GM23338 (cell line): ENCODE measurements around the gene ATP23. TPM values are rescaled to one million over a fixed set of nuclear protein-coding genes. Genes with fewer than 3 reads are reported as not detected.
A peak's percentile ranks its signal among the peaks of the same experiment; 100 is the strongest.

ENCODE experiments used
- ATAC-seq: fragments of 200-7000 bp; cut with Tn5 transposase; 3 replicates; pipeline ENCODE4 v1.9.1; 2020
- DNase-seq: peaks from one replicate; pipeline ENCODE4 v3.0.0-alpha.2; 2015; ENCODE audit warnings: low spot score
- H2AFZ ChIP-seq: fragments of 200-600 bp; sonication (generic); 2 replicates; pipeline ENCODE4 v1.8.0; 2016; ENCODE audit warnings: antibody characterized with exemption, mild to moderate bottlenecking, moderate library complexity
- H3F3A ChIP-seq: fragments of 200-600 bp; sonication (generic); replicated peaks from 2 replicates; pipeline ENCODE4 v1.8.0; 2017; ENCODE audit warnings: antibody characterized with exemption, mixed run types, low read depth
- H3K27ac ChIP-seq: fragments of 200-600 bp; sonication (generic); 2 replicates; pipeline ENCODE4 v1.6.1; 2016; ENCODE audit warnings: low read depth
- H3K27me3 ChIP-seq: fragments of 200-600 bp; sonication (generic); 2 replicates; pipeline ENCODE4 v1.8.0; 2016; ENCODE audit warnings: mild to moderate bottlenecking, mixed run types, moderate library complexity; ENCODE audit not compliant: insufficient read depth
- H3K36me3 ChIP-seq: fragments of 200-600 bp; sonication (generic); 2 replicates; pipeline ENCODE4 v1.8.0; 2016; ENCODE audit warnings: mild to moderate bottlenecking; ENCODE audit not compliant: insufficient read depth
- H3K4me1 ChIP-seq: fragments of 200-600 bp; sonication (generic); 2 replicates; pipeline ENCODE4 v1.8.0; 2016; ENCODE audit warnings: mild to moderate bottlenecking, moderate library complexity; ENCODE audit not compliant: insufficient read depth
- H3K4me2 ChIP-seq: fragments of 200-600 bp; sonication (generic); 2 replicates; pipeline ENCODE4 v1.7.1; 2017; ENCODE audit warnings: mixed run types
- H3K4me3 ChIP-seq: fragments of 200-600 bp; sonication (generic); 2 replicates; pipeline ENCODE4 v1.6.1; 2016; ENCODE audit warnings: mixed run types
- H3K79me2 ChIP-seq: fragments of 200-600 bp; sonication (generic); replicated peaks from 2 replicates; pipeline ENCODE4 v1.8.0; 2017; ENCODE audit warnings: mild to moderate bottlenecking; ENCODE audit not compliant: insufficient read depth
- H3K9me2 ChIP-seq: fragments of 200-600 bp; sonication (generic); 2 replicates; pipeline ENCODE4 v1.8.0; 2017; ENCODE audit not compliant: insufficient read depth
- H4K20me1 ChIP-seq: fragments of 200-600 bp; sonication (generic); replicated peaks from 2 replicates; pipeline ENCODE4 v1.8.0; 2017; ENCODE audit warnings: mild to moderate bottlenecking; ENCODE audit not compliant: insufficient read depth
- H3K27ac Mint-ChIP-seq: 2 replicates; pipeline ENCODE4 v1.8.0; 2020; ENCODE audit warnings: inconsistent platforms, mild to moderate bottlenecking, moderate library complexity, mixed read lengths
- H3K27me3 Mint-ChIP-seq: 3 replicates; pipeline ENCODE4 v1.8.0; 2022; ENCODE audit warnings: low read depth, mild to moderate bottlenecking, moderate library complexity, mixed read lengths, inconsistent platforms; ENCODE audit not compliant: insufficient read depth, poor library complexity
- H3K36me3 Mint-ChIP-seq: 3 replicates; pipeline ENCODE4 v1.8.0; 2021; ENCODE audit warnings: low read depth, mild to moderate bottlenecking, inconsistent platforms, moderate library complexity, mixed read lengths
- H3K4me1 Mint-ChIP-seq: 3 replicates; pipeline ENCODE4 v1.8.0; 2020; ENCODE audit warnings: mild to moderate bottlenecking, inconsistent platforms, mixed read lengths
- H3K4me3 Mint-ChIP-seq: 3 replicates; pipeline ENCODE4 v1.8.0; 2021; ENCODE audit warnings: moderate library complexity, mild to moderate bottlenecking, inconsistent platforms, mixed read lengths
- H3K9me3 Mint-ChIP-seq: 3 replicates; pipeline ENCODE4 v1.8.0; 2020; ENCODE audit warnings: moderate library complexity, mild to moderate bottlenecking, inconsistent platforms, mixed read lengths
- CREB1 ChIP-seq: fragments of 250-450 bp; sonication (Bioruptor Pico); IDR thresholded peaks from 2 replicates; pipeline ENCODE4 v1.5.0; 2020; ENCODE audit warnings: low read depth, mild to moderate bottlenecking, moderate library complexity
- EZH2 ChIP-seq: fragments of 200-600 bp; sonication (generic); IDR thresholded peaks from one replicate; pipeline ENCODE4 v1.8.0; 2017; ENCODE audit warnings: antibody characterized with exemption, mild to moderate bottlenecking, low read depth; ENCODE audit not compliant: unreplicated experiment
- EZH2phosphoT487 ChIP-seq: fragments of 200-600 bp; sonication (generic); IDR thresholded peaks from one replicate; pipeline ENCODE4 v1.8.1; 2018; ENCODE audit warnings: antibody characterized with exemption; ENCODE audit not compliant: unreplicated experiment
- JUNB ChIP-seq: IDR thresholded peaks from one replicate; pipeline ENCODE4 v1.6.1; 2016; ENCODE audit warnings: antibody characterized with exemption; ENCODE audit not compliant: unreplicated experiment
- NANOG ChIP-seq: IDR thresholded peaks from 2 replicates; pipeline ENCODE4 v1.6.1; 2016; ENCODE audit warnings: antibody characterized with exemption, borderline replicate concordance
- POLR2AphosphoS5 ChIP-seq: IDR thresholded peaks from 2 replicates; pipeline ENCODE4 v1.6.1; 2016; ENCODE audit warnings: antibody characterized with exemption, low read depth
- STAT1 ChIP-seq: IDR thresholded peaks from one replicate; pipeline ENCODE4 v1.6.1; 2016; ENCODE audit warnings: antibody characterized with exemption; ENCODE audit not compliant: unreplicated experiment
- polyA plus RNA-seq: library from polyadenylated mRNA; unstranded; fragments of >200 nt; fragmentation: Nextera tagmentation; extraction: Ambion mirVana; gene quantifications from 2 replicates; pipeline ENCODE4 v1.2.1, GENCODE V29; 2016
- total RNA-seq: library from RNA; depleted of rRNA; stranded (reverse); fragments of >200 nt; shearing (Covaris generic); gene quantifications from 2 replicates; pipeline ENCODE4 v1.2.3, GENCODE V29; 2014
- TF ChIP-seq, protein P1 (sequence below): IDR thresholded peaks from 2 replicates; pipeline ENCODE4 v1.6.1; 2016; ENCODE audit warnings: antibody characterized with exemption
- TF ChIP-seq, protein P2 (sequence below), 2 experiments: fragments of 200-600 bp in 1 of 2; sonication (generic) in 1 of 2; conservative IDR thresholded peaks; 2 replicates each; pipeline versions ENCODE4 v1.5.1 to v1.6.1; 2016 to 2017; ENCODE audit warnings: antibody characterized with exemption in 2 of 2, low read depth in 2 of 2, mild to moderate bottlenecking in 2 of 2, moderate library complexity in 1 of 2

ATP23 gene
- total and polyA plus RNA-seq, 2 experiments from 2014 or later, result 14.7 to 21.0 TPM

DNA sequence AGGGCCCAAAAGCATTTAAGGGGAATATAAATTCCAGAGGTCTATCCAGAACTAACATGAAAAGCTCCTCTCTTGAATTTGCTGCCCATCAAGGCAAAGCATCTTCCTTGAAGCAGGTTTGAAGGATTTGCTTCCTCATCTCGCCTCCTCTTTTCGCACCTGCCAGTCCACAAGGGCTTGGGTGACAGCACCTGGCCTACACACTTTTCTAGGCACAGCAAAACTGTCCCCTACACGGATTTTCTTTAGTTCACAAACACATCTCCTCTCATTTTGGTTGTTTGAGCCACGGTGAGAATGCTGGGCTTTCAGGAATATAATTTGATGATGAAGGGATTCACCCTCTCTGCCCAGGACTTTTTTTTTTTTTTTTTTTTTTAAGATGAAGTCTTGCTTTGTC, 36.9 kb upstream of the ATP23 start (continued):
- TF ChIP-seq, protein P1, sequence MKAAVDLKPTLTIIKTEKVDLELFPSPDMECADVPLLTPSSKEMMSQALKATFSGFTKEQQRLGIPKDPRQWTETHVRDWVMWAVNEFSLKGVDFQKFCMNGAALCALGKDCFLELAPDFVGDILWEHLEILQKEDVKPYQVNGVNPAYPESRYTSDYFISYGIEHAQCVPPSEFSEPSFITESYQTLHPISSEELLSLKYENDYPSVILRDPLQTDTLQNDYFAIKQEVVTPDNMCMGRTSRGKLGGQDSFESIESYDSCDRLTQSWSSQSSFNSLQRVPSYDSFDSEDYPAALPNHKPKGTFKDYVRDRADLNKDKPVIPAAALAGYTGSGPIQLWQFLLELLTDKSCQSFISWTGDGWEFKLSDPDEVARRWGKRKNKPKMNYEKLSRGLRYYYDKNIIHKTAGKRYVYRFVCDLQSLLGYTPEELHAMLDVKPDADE, result no peak
- TF ChIP-seq, protein P2, sequence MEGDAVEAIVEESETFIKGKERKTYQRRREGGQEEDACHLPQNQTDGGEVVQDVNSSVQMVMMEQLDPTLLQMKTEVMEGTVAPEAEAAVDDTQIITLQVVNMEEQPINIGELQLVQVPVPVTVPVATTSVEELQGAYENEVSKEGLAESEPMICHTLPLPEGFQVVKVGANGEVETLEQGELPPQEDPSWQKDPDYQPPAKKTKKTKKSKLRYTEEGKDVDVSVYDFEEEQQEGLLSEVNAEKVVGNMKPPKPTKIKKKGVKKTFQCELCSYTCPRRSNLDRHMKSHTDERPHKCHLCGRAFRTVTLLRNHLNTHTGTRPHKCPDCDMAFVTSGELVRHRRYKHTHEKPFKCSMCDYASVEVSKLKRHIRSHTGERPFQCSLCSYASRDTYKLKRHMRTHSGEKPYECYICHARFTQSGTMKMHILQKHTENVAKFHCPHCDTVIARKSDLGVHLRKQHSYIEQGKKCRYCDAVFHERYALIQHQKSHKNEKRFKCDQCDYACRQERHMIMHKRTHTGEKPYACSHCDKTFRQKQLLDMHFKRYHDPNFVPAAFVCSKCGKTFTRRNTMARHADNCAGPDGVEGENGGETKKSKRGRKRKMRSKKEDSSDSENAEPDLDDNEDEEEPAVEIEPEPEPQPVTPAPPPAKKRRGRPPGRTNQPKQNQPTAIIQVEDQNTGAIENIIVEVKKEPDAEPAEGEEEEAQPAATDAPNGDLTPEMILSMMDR (conservative IDR thresholded peaks at IDR 0.05; ENCODE audit: low read depth in 2 of 2), result no peak
- no peak for TF ChIP-seq JUNB
- TF ChIP-seq EZH2phosphoT487, result no peak
- no peak for TF ChIP-seq POLR2AphosphoS5
- TF ChIP-seq STAT1, result no peak
- TF ChIP-seq EZH2, result no peak

DNA sequence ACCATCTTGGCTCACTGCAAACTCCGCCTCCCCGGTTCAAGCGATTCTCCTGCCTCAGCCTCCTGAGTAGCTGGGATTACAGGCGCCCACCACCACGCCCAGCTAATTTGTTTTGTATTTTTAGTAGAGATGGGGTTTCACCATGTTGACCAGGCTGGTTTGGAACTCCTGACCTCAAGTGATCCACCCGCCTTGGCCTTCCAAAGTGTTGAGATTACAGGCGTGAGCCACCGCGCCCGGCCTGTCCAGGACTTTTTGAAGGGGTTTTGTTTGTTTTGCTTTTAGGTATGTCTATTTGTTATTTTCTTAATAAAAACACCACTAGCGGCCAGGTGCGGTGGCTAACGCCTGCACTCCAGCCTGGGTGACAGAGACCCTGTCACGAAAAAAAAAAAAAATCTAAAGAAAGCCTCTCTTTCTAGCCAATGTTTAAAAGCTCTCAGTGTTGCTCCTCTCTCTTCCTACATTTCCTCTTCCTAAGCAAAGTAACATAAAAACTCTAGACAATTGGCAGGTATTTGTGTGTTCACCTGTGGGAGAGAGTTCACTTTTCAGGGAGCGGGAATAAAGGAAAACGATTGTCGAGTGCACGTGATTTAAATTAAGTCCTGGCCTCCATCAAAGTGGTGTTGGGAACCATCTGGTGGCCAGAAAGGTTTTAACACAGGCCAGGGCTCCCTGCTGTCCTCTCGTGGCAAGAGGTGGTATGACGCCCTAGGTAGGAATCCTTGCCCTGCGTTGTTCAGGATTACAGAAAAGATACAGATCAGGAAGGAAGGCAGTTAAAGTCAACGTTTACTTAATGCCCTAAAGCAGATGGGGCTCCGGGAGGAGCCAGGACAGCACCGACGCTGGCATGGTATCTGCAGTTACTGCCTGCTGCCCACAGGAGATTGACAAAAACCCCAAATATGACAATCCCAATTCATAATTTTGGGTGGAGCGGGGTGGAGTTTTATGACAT, 36.2 kb upstream of the ATP23 start:
- no peaks in the 10 kb centered on the region for H3K36me3 ChIP-seq
- H3K27ac Mint-ChIP-seq, result no peak overlapping the region
- 0 out of 2 replicates have a peak overlapping the region, but pooled peaks have one; percentile 1 for H2AFZ ChIP-seq
- H3K36me3 Mint-ChIP-seq, result no peaks in the 10 kb centered on the region
- H3K79me2 ChIP-seq, result no peaks in the 10 kb centered on the region
- no peak overlapping the region for H3K4me3 ChIP-seq
- no peaks in the 10 kb centered on the region for H3K9me2 ChIP-seq
- H3K27me3 ChIP-seq, result peaks cover 10% of the 10 kb centered on the region; the same call in 1 of the 2 replicates
- peaks cover 8% of the 10 kb centered on the region for H3K27me3 Mint-ChIP-seq
- peaks cover 8% of the 10 kb centered on the region for H3K4me1 Mint-ChIP-seq
- H3K4me3 Mint-ChIP-seq, result no peak overlapping the region
- no peaks in the 10 kb centered on the region; the same call in 2 of the 3 replicates for H3K9me3 Mint-ChIP-seq
- H3K27ac ChIP-seq, result no peak overlapping the region
- H3K4me1 ChIP-seq, result no peaks in the 10 kb centered on the region; the same call in 1 of the 2 replicates
- H3K4me2 ChIP-seq, result no peak overlapping the region
- peak; percentile 97 for DNase-seq
- TF ChIP-seq CREB1 (CRISPR knock-in tag), result peak; percentile 49; the same call in 1 of the 2 replicates
- TF ChIP-seq, protein P2 (conservative IDR thresholded peaks at IDR 0.05; ENCODE audit: low read depth in 2 of 2), result peak; percentile 100
- TF ChIP-seq NANOG, result no peak
- no peaks in the 10 kb centered on the region for H3F3A ChIP-seq
- H4K20me1 ChIP-seq, result no peaks in the 10 kb centered on the region
- peak; percentile 88 for ATAC-seq
